DND-41 (cell line): Measurements from ENCODE around the gene LTBP1.

ENCODE experiments used
- ATAC-seq: fragments of 200-7000 bp; cut with Tn5 transposase; 3 replicates; pipeline ENCODE4 v1.9.1; 2021; ENCODE audit warnings: low read depth; ENCODE audit not compliant: insufficient read depth
- DNase-seq: peaks from one replicate; pipeline ENCODE4 v3.0.0-alpha.2; 2020
- H2AFZ ChIP-seq: 2 replicates; pipeline ENCODE4 v1.6.0; 2012; ENCODE audit warnings: low read depth, low read length
- H3K27ac ChIP-seq: 2 replicates; pipeline ENCODE4 v1.5.1; 2012; ENCODE audit warnings: low read length, inconsistent platforms
- H3K27me3 ChIP-seq: fragments of 200-600 bp; sonication (generic); 2 replicates; pipeline ENCODE4 v1.6.0; 2012; ENCODE audit warnings: low read length, mild to moderate bottlenecking, inconsistent platforms; ENCODE audit not compliant: insufficient read depth, poor library complexity
- H3K36me3 ChIP-seq: 2 replicates; pipeline ENCODE4 v1.5.1; 2012; ENCODE audit warnings: low read length, inconsistent platforms; ENCODE audit not compliant: insufficient read depth
- H3K4me1 ChIP-seq: 2 replicates; pipeline ENCODE4 v1.5.1; 2012; ENCODE audit warnings: mild to moderate bottlenecking, low read length; ENCODE audit not compliant: insufficient read depth
- H3K4me2 ChIP-seq: 2 replicates; pipeline ENCODE4 v1.6.0; 2012; ENCODE audit warnings: mild to moderate bottlenecking, moderate library complexity, low read length, inconsistent platforms; ENCODE audit not compliant: insufficient read depth
- H3K4me3 ChIP-seq, 2 experiments: fragments of 200-600 bp in 1 of 2; shearing (Covaris generic) in 1 of 2; 2 replicates each; pipeline ENCODE4 v1.5.1; 2012 to 2016; ENCODE audit warnings: inconsistent platforms in 2 of 2, low read length in 2 of 2, mild to moderate bottlenecking in 2 of 2, low read depth in 1 of 2, moderate library complexity in 1 of 2
- H3K79me2 ChIP-seq: 2 replicates; pipeline ENCODE4 v1.6.0; 2012; ENCODE audit warnings: low read length, inconsistent platforms; ENCODE audit not compliant: insufficient read depth
- H3K9ac ChIP-seq: 2 replicates; pipeline ENCODE4 v1.6.0; 2012; ENCODE audit warnings: low read depth, mild to moderate bottlenecking, inconsistent platforms, low read length, moderate library complexity
- H3K9me3 ChIP-seq: 2 replicates; pipeline ENCODE4 v1.5.1; 2012; ENCODE audit warnings: low read length, moderate library complexity, mild to moderate bottlenecking, inconsistent platforms; ENCODE audit not compliant: insufficient read depth, severe bottlenecking
- H4K20me1 ChIP-seq: 2 replicates; pipeline ENCODE4 v1.6.0; 2012; ENCODE audit warnings: low read length; ENCODE audit not compliant: insufficient read depth
- CTCF ChIP-seq: IDR thresholded peaks from 2 replicates; pipeline ENCODE4 v1.5.1; 2012; ENCODE audit warnings: borderline replicate concordance, low read length, moderate library complexity, mild to moderate bottlenecking; ENCODE audit not compliant: poor library complexity, severe bottlenecking; ENCODE audit errors: extremely low read depth
- EZH2 ChIP-seq: IDR thresholded peaks from 3 replicates; pipeline ENCODE4 v1.6.1; 2012; ENCODE audit warnings: borderline replicate concordance, low read depth, mild to moderate bottlenecking, moderate library complexity, low read length, inconsistent platforms; ENCODE audit not compliant: severe bottlenecking

LTBP1 gene

GRCh38 chr2:33277002-33277426, 330.3 kb downstream of the LTBP1 start:
- no peaks in the 10 kb centered on the region for H3K27me3 ChIP-seq
- no peaks in the 10 kb centered on the region for H4K20me1 ChIP-seq
- H3K9me3 ChIP-seq = no peaks in the 10 kb centered on the region
- H2AFZ ChIP-seq = no peak overlapping the region
- no peak for ATAC-seq
- H3K4me1 ChIP-seq = peaks cover 7% of the 10 kb centered on the region
- no peak overlapping the region for H3K4me2 ChIP-seq
- no peak overlapping the region for H3K27ac ChIP-seq
- no peak overlapping the region for H3K4me3 ChIP-seq
- TF ChIP-seq EZH2 = no peak
- no peak for DNase-seq
- no peaks in the 10 kb centered on the region for H3K79me2 ChIP-seq
- H3K36me3 ChIP-seq = no peaks in the 10 kb centered on the region
- H3K9ac ChIP-seq = no peak overlapping the region

- Histone ChIP-seq H3K27me3 (no peaks in the 10 kb centered on the region), H3K27ac (no peak overlapping the region), H2AFZ (no peak overlapping the region), H3K4me3 (no peak overlapping the region), H3K4me2 (no peak overlapping the region), H3K79me2 (no peaks in the 10 kb centered on the region), H3K4me1 (no peaks in the 10 kb centered on the region), H4K20me1 (no peaks in the 10 kb centered on the region), H3K9me3 (no peaks in the 10 kb centered on the region), H3K36me3 (no peaks in the 10 kb centered on the region), H3K9ac (no peak overlapping the region)
- TF ChIP-seq CTCF (no peak), EZH2 (no peak)
- no peak for DNase-seq
- ATAC-seq = no peak
Measured at GRCh38 chr2:33278245-33278943, 331.6 kb downstream of the LTBP1 start.

GRCh38 chr2:33284287-33284686, 337.5 kb downstream of the LTBP1 start:
- no peak overlapping the region for H3K9ac ChIP-seq
- H3K27ac ChIP-seq = no peak overlapping the region
- DNase-seq = no peak
- no peaks in the 10 kb centered on the region for H3K4me1 ChIP-seq
- no peaks in the 10 kb centered on the region for H4K20me1 ChIP-seq
- H3K9me3 ChIP-seq = no peaks in the 10 kb centered on the region
- no peaks in the 10 kb centered on the region for H3K79me2 ChIP-seq
- H3K4me3 ChIP-seq = no peak overlapping the region
- no peaks in the 10 kb centered on the region for H3K27me3 ChIP-seq
- ATAC-seq = no peak
- no peak overlapping the region for H3K4me2 ChIP-seq
- TF ChIP-seq CTCF (no peak), EZH2 (no peak)
- no peaks in the 10 kb centered on the region for H3K36me3 ChIP-seq
- H2AFZ ChIP-seq = no peak overlapping the region

- no peaks in the 10 kb centered on the region for H3K4me1 ChIP-seq
- TF ChIP-seq CTCF (no peak), EZH2 (no peak)
- no peaks in the 10 kb centered on the region for H3K79me2 ChIP-seq
- no peak overlapping the region for H3K4me2 ChIP-seq
- no peaks in the 10 kb centered on the region for H3K9me3 ChIP-seq
- no peaks in the 10 kb centered on the region for H3K27me3 ChIP-seq
- H3K9ac ChIP-seq = no peak overlapping the region
- H3K27ac ChIP-seq = no peak overlapping the region
- DNase-seq = no peak
- no peaks in the 10 kb centered on the region for H3K36me3 ChIP-seq
- no peak overlapping the region for H2AFZ ChIP-seq
- H3K4me3 ChIP-seq = no peak overlapping the region
- ATAC-seq = no peak
- no peaks in the 10 kb centered on the region for H4K20me1 ChIP-seq
Measured at GRCh38 chr2:33287507-33288005, 340.8 kb downstream of the LTBP1 start.
